Lung (tissue), 12 donors: ENCODE results near the gene CSRNP3. TPM values are rescaled to one million over a fixed set of nuclear protein-coding genes. Genes with fewer than 3 reads are reported as not detected.

Experiments used
- ATAC-seq: fragments of 200-7000 bp; cut with Tn5 transposase; one replicate; pipeline ENCODE4 v1.9.1; 2020; ENCODE audit warnings: moderate number of reproducible peaks; ENCODE audit not compliant: insufficient read depth, low FRiP score
- DNase-seq, 3 donors: peaks; one replicate each; pipeline ENCODE4 v3.0.0-alpha.2; 2013 to 2017
- H3K27ac ChIP-seq, 2 donors: one replicate each; pipeline ENCODE4 v1.5.1; 2013; ENCODE audit warnings: mild to moderate bottlenecking in 2 of 2, moderate library complexity in 2 of 2, control low read depth in 1 of 2, inconsistent platforms in 1 of 2, low read depth in 1 of 2, low read length in 1 of 2
- H3K27me3 ChIP-seq, 3 donors: one replicate each; pipeline ENCODE4 v1.5.1; 2013; ENCODE audit warnings: low read length in 2 of 3; ENCODE audit not compliant: control insufficient read depth in 3 of 3, insufficient read depth in 3 of 3
- H3K36me3 ChIP-seq, 4 donors: one replicate each; pipeline ENCODE4 v1.5.1; 2013; ENCODE audit warnings: low read length in 4 of 4, mild to moderate bottlenecking in 1 of 4, moderate library complexity in 1 of 4; ENCODE audit not compliant: control insufficient read depth in 4 of 4, insufficient read depth in 4 of 4
- H3K4me1 ChIP-seq, 5 donors: one replicate each; pipeline ENCODE4 v1.5.1; 2013; ENCODE audit warnings: low read length in 5 of 5, mild to moderate bottlenecking in 2 of 5, moderate library complexity in 1 of 5; ENCODE audit not compliant: control insufficient read depth in 5 of 5, insufficient read depth in 5 of 5
- H3K4me3 ChIP-seq: one replicate; pipeline ENCODE4 v1.5.1; 2013; ENCODE audit warnings: mild to moderate bottlenecking, control low read depth, moderate library complexity
- H3K9ac ChIP-seq, 2 donors: one replicate each; pipeline ENCODE4 v1.5.1; 2013; ENCODE audit warnings: low read length in 2 of 2, control low read depth in 1 of 2; ENCODE audit not compliant: insufficient read depth in 1 of 2
- H3K9me3 ChIP-seq, 4 donors: one replicate each; pipeline ENCODE4 v1.5.1; 2013; ENCODE audit warnings: low read length in 3 of 4, mild to moderate bottlenecking in 1 of 4, moderate library complexity in 1 of 4; ENCODE audit not compliant: control insufficient read depth in 4 of 4, insufficient read depth in 3 of 4
- WGBS, 2 donors: extraction: QIAGEN DNeasy Blood & Tissue Kit; methylation state at CpG; one replicate each; pipeline ENCODE4 v1.1.7; 2013; 5-methylcytosine and 5-hydroxymethylcytosine counted together
- polyA plus RNA-seq, 2 donors: library from polyadenylated mRNA; stranded (reverse); fragments of 200-250 nt; gene quantifications; one replicate each; pipeline ENCODE4 v1.2.1, GENCODE V29; 2013
- total RNA-seq, 2 donors: library from RNA; depleted of rRNA in 1 of 2; stranded (reverse); fragments of >200 nt in 1 of 2; gene quantifications; one replicate each; pipeline ENCODE4 v1.2.1, GENCODE V29; 2014 to 2021
- TF ChIP-seq, protein P1 (sequence below): IDR thresholded peaks from 2 replicates; pipeline ENCODE4 v1.5.1; 2012; ENCODE audit warnings: mild to moderate bottlenecking; ENCODE audit errors: control extremely low read depth, extremely low read depth
- donor health status: control.
- donor health status: control.
- donor health status: Bipolar disorder and iron deficiency.
- donor health status: healthy.
- donor health status: DM: yes; HTN: yes; CAD: no.

The CSRNP3 gene
- total and polyA plus RNA-seq, 4 donors: 0.25 to 8.7 (median 1.8) TPM

DNA sequence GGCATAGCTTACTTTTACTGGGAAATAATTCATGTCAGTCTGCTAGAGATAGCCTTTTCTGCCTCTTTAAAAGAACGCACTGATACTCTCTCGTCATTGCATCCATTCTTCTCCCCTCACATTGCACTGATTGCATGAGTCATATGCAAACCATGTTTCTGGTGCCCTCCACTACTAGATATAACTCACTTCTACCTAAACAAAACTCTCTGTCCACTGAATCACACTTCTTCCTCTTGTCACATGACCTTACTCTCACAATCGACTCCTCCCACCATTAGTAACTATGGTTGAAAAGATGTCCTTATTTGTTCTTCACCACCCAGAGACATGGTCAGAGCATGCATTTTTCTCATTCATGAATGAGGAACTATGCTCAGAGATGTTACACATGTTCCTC, 158.0 kb downstream of the CSRNP3 start:
- Histone ChIP-seq H3K27me3 (no peaks in the 10 kb centered on the region), H3K36me3 (peaks cover 0 to 3% (median 2%) of the 10 kb centered on the region in 4 donors), H3K4me3 (no peak overlapping the region), H3K27ac (no peak overlapping the region), H3K9me3 (no peaks in the 10 kb centered on the region), H3K9ac (no peak overlapping the region), H3K4me1 (no peaks in the 10 kb centered on the region)
- TF ChIP-seq, protein P1, sequence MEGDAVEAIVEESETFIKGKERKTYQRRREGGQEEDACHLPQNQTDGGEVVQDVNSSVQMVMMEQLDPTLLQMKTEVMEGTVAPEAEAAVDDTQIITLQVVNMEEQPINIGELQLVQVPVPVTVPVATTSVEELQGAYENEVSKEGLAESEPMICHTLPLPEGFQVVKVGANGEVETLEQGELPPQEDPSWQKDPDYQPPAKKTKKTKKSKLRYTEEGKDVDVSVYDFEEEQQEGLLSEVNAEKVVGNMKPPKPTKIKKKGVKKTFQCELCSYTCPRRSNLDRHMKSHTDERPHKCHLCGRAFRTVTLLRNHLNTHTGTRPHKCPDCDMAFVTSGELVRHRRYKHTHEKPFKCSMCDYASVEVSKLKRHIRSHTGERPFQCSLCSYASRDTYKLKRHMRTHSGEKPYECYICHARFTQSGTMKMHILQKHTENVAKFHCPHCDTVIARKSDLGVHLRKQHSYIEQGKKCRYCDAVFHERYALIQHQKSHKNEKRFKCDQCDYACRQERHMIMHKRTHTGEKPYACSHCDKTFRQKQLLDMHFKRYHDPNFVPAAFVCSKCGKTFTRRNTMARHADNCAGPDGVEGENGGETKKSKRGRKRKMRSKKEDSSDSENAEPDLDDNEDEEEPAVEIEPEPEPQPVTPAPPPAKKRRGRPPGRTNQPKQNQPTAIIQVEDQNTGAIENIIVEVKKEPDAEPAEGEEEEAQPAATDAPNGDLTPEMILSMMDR: no peak
- ATAC-seq (no peak), DNase-seq (no peak)
- WGBS, 2 donors: 94 to 97% methylated on average over 3 of the region's 3 CpGs

DNA sequence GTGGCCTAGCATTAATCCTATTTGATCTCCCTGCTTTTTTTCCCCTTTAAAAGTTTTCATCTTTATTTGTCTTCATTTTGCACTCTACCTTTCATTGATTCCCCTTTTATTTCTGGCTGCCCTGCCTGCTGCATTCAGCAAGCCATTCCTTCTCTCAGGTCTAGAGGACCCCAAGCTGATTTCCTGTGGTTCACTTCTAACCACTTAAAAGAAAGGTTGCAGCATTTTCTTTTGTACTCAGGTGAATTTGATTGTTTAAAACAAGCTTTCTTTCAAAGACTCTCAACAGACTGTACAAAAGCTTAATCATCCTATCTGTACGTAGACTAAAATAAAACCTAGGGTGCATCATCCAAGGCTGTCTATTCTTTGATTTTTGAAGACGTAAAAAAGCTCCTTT, 160.3 kb downstream of the CSRNP3 start:
- Histone ChIP-seq H3K9me3 (no peaks in the 10 kb centered on the region), H3K9ac (no peak overlapping the region), H3K4me1 (peaks cover 0 to 3% (median 0%) of the 10 kb centered on the region in 5 donors), H3K36me3 (peaks cover 0 to 3% (median 2%) of the 10 kb centered on the region in 4 donors), H3K27me3 (no peaks in the 10 kb centered on the region), H3K4me3 (no peak overlapping the region), H3K27ac (no peak overlapping the region)
- WGBS, 2 donors: 88 to 91% methylated on average over 2 of the region's 2 CpGs
- TF ChIP-seq, protein P1: no peak
- no peak for DNase-seq
- ATAC-seq: no peak

- TF ChIP-seq, protein P1: no peak
- Histone ChIP-seq H3K4me1 (peaks cover 0 to 5% (median 3%) of the 10 kb centered on the region in 5 donors), H3K27me3 (no peaks in the 10 kb centered on the region), H3K9ac (no peak overlapping the region), H3K9me3 (no peaks in the 10 kb centered on the region), H3K27ac (no peak overlapping the region), H3K4me3 (no peak overlapping the region), H3K36me3 (peaks cover 0 to 3% (median 2%) of the 10 kb centered on the region in 4 donors)
- DNase-seq: no peak
- WGBS, 2 donors: 65 to 69% methylated on average over 3 of the region's 3 CpGs
- no peak for ATAC-seq
Observed at GRCh38 chr2:165630236-165630635, 160.7 kb downstream of the CSRNP3 start.

DNA sequence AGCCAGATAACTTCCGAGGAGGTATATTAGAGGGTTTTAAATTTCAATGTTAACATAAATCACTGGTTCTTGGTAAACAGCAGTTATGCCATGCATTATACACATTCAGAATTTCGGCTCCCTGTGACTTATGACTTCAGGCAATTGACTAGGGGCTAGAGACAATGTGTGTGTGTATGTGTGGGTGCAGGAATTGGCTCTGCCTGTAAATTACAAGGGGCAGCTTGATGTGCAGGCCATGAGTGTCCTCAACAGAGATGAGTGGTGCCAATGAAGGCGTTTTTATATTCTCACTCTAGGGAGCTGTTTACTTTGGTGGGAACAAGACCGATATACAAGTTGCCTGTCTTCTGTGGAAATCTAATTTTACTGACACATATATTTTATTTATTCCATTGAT, 161.6 kb downstream of the CSRNP3 start:
- Histone ChIP-seq H3K27me3 (no peaks in the 10 kb centered on the region), H3K4me3 (no peak overlapping the region), H3K4me1 (peaks cover 0 to 5% (median 3%) of the 10 kb centered on the region in 5 donors), H3K9me3 (no peaks in the 10 kb centered on the region), H3K27ac (no peak overlapping the region), H3K9ac (no peak overlapping the region), H3K36me3 (peaks cover 0 to 3% (median 2%) of the 10 kb centered on the region in 4 donors)
- TF ChIP-seq, protein P1: no peak
- DNase-seq (no peak), ATAC-seq (no peak)
- WGBS, 2 donors: 64 to 76% methylated on average over 4 of the region's 4 CpGs
